GM12891 (cell line): ENCODE results near the gene MYO5B.
"Not testable (repeated sequence)": the region's sequence is repeated elsewhere in the genome, so short reads cannot be mapped to it uniquely, and the experiment has no call there.

Source experiments
- DNase-seq: peaks from one replicate; pipeline ENCODE4 v3.0.0; 2011; ENCODE audit warnings: low spot score; ENCODE audit not compliant: insufficient read length
- FAIRE-seq: peaks from 2 replicates; lab custom pipeline; 2011; peaks lifted over from hg19 to GRCh38; lab: Jason Lieb, UNC
- PAX5 ChIP-seq: IDR thresholded peaks from 2 replicates; pipeline ENCODE4 v1.6.1; 2011; ENCODE audit warnings: low read length, moderate library complexity, mild to moderate bottlenecking; ENCODE audit not compliant: insufficient read depth, severe bottlenecking
- POLR2A ChIP-seq: IDR thresholded peaks from 2 replicates; pipeline ENCODE4 v1.6.1; 2011; ENCODE audit warnings: low read depth, low read length, control low read depth
- POLR2AphosphoS5 ChIP-seq: IDR thresholded peaks from 2 replicates; pipeline ENCODE4 v1.6.1; 2011; ENCODE audit warnings: low read depth, low read length, control low read depth
- POU2F2 ChIP-seq: IDR thresholded peaks from 2 replicates; pipeline ENCODE4 v1.6.1; 2011; ENCODE audit warnings: low read depth, mild to moderate bottlenecking, control low read depth, low read length, moderate library complexity
- SPI1 ChIP-seq: IDR thresholded peaks from 2 replicates; pipeline ENCODE4 v1.6.1; 2011; ENCODE audit warnings: low read depth, low read length, control low read depth
- TAF1 ChIP-seq: IDR thresholded peaks from 2 replicates; pipeline ENCODE4 v1.6.1; 2011; ENCODE audit warnings: low read depth, low read length, control low read depth

Gene MYO5B

GRCh38 chr18:50096766-50097435 lies 98.0 kb downstream of the MYO5B start:
- DNase-seq = no peak
- FAIRE-seq = no peak
- TF ChIP-seq POLR2A = no peak
- no peak for TF ChIP-seq SPI1
- no peak for TF ChIP-seq POU2F2

- not testable (repeated sequence) for DNase-seq, FAIRE-seq
These were observed 100.2 kb downstream of the MYO5B start for GRCh38 chr18:50094786-50095185.

- no peak for DNase-seq
- FAIRE-seq = no peak
- TF ChIP-seq POU2F2 = no peak
- TF ChIP-seq PAX5 = no peak
- TF ChIP-seq TAF1 = no peak
- no peak for TF ChIP-seq POLR2A
- TF ChIP-seq POLR2AphosphoS5 = no peak
- TF ChIP-seq SPI1 = no peak
These were observed 100.7 kb downstream of the MYO5B start for GRCh38 chr18:50094221-50094773.

GRCh38 chr18:50093366-50094064 lies 101.4 kb downstream of the MYO5B start:
- FAIRE-seq (no peak), DNase-seq (no peak)
- no peak for TF ChIP-seq POLR2A
- no peak for TF ChIP-seq POU2F2
- TF ChIP-seq TAF1 = no peak
- no peak for TF ChIP-seq POLR2AphosphoS5
- no peak for TF ChIP-seq SPI1
- TF ChIP-seq PAX5 = no peak

GRCh38 chr18:50092245-50092805 lies 102.6 kb downstream of the MYO5B start:
- no peak for TF ChIP-seq POU2F2
- no peak for TF ChIP-seq PAX5
- FAIRE-seq (no peak), DNase-seq (no peak)

- DNase-seq (no peak), FAIRE-seq (no peak)
- TF ChIP-seq PAX5 (no peak), TAF1 (no peak), POLR2AphosphoS5 (no peak), POLR2A (no peak), POU2F2 (no peak), SPI1 (no peak)
These were observed 103.3 kb downstream of the MYO5B start for GRCh38 chr18:50091509-50092244.

GRCh38 chr18:50090370-50091312 lies 104.3 kb downstream of the MYO5B start:
- DNase-seq = no peak
- no peak for FAIRE-seq
- no peak for TF ChIP-seq POU2F2
- TF ChIP-seq PAX5 = no peak
- no peak for TF ChIP-seq POLR2A
- TF ChIP-seq POLR2AphosphoS5 = no peak
- no peak for TF ChIP-seq SPI1
- TF ChIP-seq TAF1 = no peak

- DNase-seq = no peak
- FAIRE-seq = no peak
- no peak for TF ChIP-seq TAF1
- TF ChIP-seq POLR2A = no peak
- TF ChIP-seq POU2F2 = no peak
- no peak for TF ChIP-seq POLR2AphosphoS5
- TF ChIP-seq PAX5 = no peak
- TF ChIP-seq SPI1 = no peak
These were observed 105.2 kb downstream of the MYO5B start for GRCh38 chr18:50089702-50090101.

- no peak for TF ChIP-seq TAF1
- TF ChIP-seq SPI1 = no peak
- no peak for TF ChIP-seq POLR2AphosphoS5
- TF ChIP-seq PAX5 = no peak
- no peak for TF ChIP-seq POU2F2
- no peak for TF ChIP-seq POLR2A
- DNase-seq = no peak
- no peak for FAIRE-seq
These were observed 111.2 kb downstream of the MYO5B start for GRCh38 chr18:50083708-50084107.
